Endothelial cell of umbilical vein (primary cell): Measurements from ENCODE around the gene PTTG1IP. TPM values are rescaled to one million over a fixed set of nuclear protein-coding genes. Genes with fewer than 3 reads are reported as not detected.

Experiments used
- BruUV-seq: library from RNA; stranded (reverse); fragments of 400-500 nt; replicated peaks from 2 replicates; lab custom pipeline; 2021; lab: Mats Ljungman, UMichigan
- CTCF ChIA-PET: fragments of 300-600, 350-600 bp; sonication (Branson Sonifier 250); formaldehyde crosslinking; loops from one replicate; lab custom pipeline; 2021; ENCODE audit warnings: antibody characterized with exemption, inconsistent platforms; lab: Charles Lee
- POLR2A ChIA-PET: fragments of 300-600, 350-600 bp; sonication (Branson Sonifier 250); formaldehyde crosslinking; loops from one replicate; lab custom pipeline; 2021; ENCODE audit warnings: antibody characterized with exemption, inconsistent platforms; lab: Charles Lee
- DNase-seq: peaks from one replicate; pipeline ENCODE4 v3.0.0-alpha.2; 2011; ENCODE audit warnings: low read depth, low spot score
- FAIRE-seq: peaks from 2 replicates; lab custom pipeline; 2011; peaks lifted over from hg19 to GRCh38; lab: Jason Lieb, UNC
- H2AFZ ChIP-seq: 2 replicates; pipeline ENCODE4 v1.6.0; 2012; ENCODE audit warnings: low read depth, low read length, control low read depth, inconsistent platforms
- H3K27ac ChIP-seq: 2 replicates; pipeline ENCODE4 v1.5.1; 2011; ENCODE audit warnings: low read depth, mild to moderate bottlenecking, control low read depth, low read length, moderate library complexity; ENCODE audit not compliant: insufficient read depth
- H3K27me3 ChIP-seq, 2 experiments: 2 replicates each; pipeline versions ENCODE4 v1.6.0 to v1.6.1; 2011; ENCODE audit warnings: low read length in 2 of 2, mixed read lengths in 1 of 2; ENCODE audit not compliant: control insufficient read depth in 2 of 2, insufficient read depth in 2 of 2
- H3K36me3 ChIP-seq, 2 experiments: 2 replicates in 1 of 2; 3 replicates in 1 of 2; pipeline ENCODE4 v1.5.1; 2011; ENCODE audit warnings: low read length in 2 of 2, mild to moderate bottlenecking in 1 of 2, moderate library complexity in 1 of 2; ENCODE audit not compliant: control insufficient read depth in 2 of 2, insufficient read depth in 2 of 2; ENCODE audit errors: extremely low read depth in 1 of 2
- H3K4me1 ChIP-seq: 3 replicates; pipeline ENCODE4 v1.5.1; 2011; ENCODE audit warnings: mild to moderate bottlenecking, low read length; ENCODE audit not compliant: control insufficient read depth, insufficient read depth; ENCODE audit errors: extremely low read depth
- H3K4me2 ChIP-seq: 2 replicates; pipeline ENCODE4 v1.6.1; 2011; ENCODE audit warnings: low read length, control low read depth, mixed read lengths; ENCODE audit not compliant: insufficient read depth
- H3K4me3 ChIP-seq, 3 experiments: fragments of 200-600 bp in 1 of 3; sonication (generic), shearing (Covaris generic) in 1 of 3; replicated peaks in 1 of 3; 2 replicates each; pipeline ENCODE4 v1.5.1; 2011 to 2016; ENCODE audit warnings: control low read depth in 3 of 3, low read length in 3 of 3, mild to moderate bottlenecking in 2 of 3, inconsistent platforms in 1 of 3, low read depth in 1 of 3, moderate library complexity in 1 of 3; ENCODE audit not compliant: insufficient read depth in 1 of 3
- H3K79me2 ChIP-seq: 2 replicates; pipeline ENCODE4 v1.6.0; 2012; ENCODE audit warnings: low read length, inconsistent platforms; ENCODE audit not compliant: control insufficient read depth, insufficient read depth
- H3K9ac ChIP-seq: replicated peaks from 2 replicates; pipeline ENCODE3; 2011; ENCODE audit warnings: low read length, control low read depth; ENCODE audit not compliant: insufficient read depth; ENCODE audit errors: extremely low read depth
- H3K9me1 ChIP-seq: replicated peaks from 3 replicates; pipeline ENCODE4 v1.6.0; 2011; ENCODE audit warnings: mild to moderate bottlenecking, low read length; ENCODE audit not compliant: control insufficient read depth, insufficient read depth; ENCODE audit errors: extremely low read depth
- H3K9me3 ChIP-seq: replicated peaks from 2 replicates; pipeline ENCODE4 v1.5.1; 2012; ENCODE audit warnings: low read length, inconsistent platforms; ENCODE audit not compliant: control insufficient read depth, insufficient read depth
- H4K20me1 ChIP-seq: replicated peaks from 2 replicates; pipeline ENCODE3; 2011; ENCODE audit warnings: mild to moderate bottlenecking, low read length; ENCODE audit not compliant: control insufficient read depth, insufficient read depth; ENCODE audit errors: extremely low read depth
- EZH2 ChIP-seq: IDR thresholded peaks from 2 replicates; pipeline ENCODE4 v1.6.1; 2012; ENCODE audit warnings: borderline replicate concordance, low read depth, mild to moderate bottlenecking, moderate library complexity, low read length, inconsistent platforms; ENCODE audit not compliant: severe bottlenecking
- FOS ChIP-seq: IDR thresholded peaks from 2 replicates; pipeline ENCODE4 v1.6.1; 2011; ENCODE audit warnings: mild to moderate bottlenecking, low read length, moderate library complexity, borderline replicate concordance; ENCODE audit not compliant: insufficient read depth
- GATA2 ChIP-seq: IDR thresholded peaks from 2 replicates; pipeline ENCODE4 v1.7.0; 2011; ENCODE audit warnings: low read depth, mild to moderate bottlenecking, moderate library complexity, mixed read lengths, low read length; ENCODE audit not compliant: insufficient read length, insufficient read depth
- JUN ChIP-seq: IDR thresholded peaks from 2 replicates; pipeline ENCODE4 v1.6.1; 2011; ENCODE audit warnings: borderline replicate concordance, low read depth; ENCODE audit not compliant: insufficient read length, insufficient read depth
- MYC ChIP-seq: IDR thresholded peaks from one replicate; pipeline ENCODE4 v1.6.1; 2011; ENCODE audit warnings: mild to moderate bottlenecking, low read depth, low read length
- POLR2A ChIP-seq: IDR thresholded peaks from 2 replicates; pipeline ENCODE4 v1.6.1; 2012; ENCODE audit warnings: low read depth, mild to moderate bottlenecking, control low read depth, low read length
- POLR2AphosphoS5 ChIP-seq: IDR thresholded peaks from 2 replicates; pipeline ENCODE4 v1.6.1; 2012; ENCODE audit warnings: low read depth, mild to moderate bottlenecking, control low read depth, low read length, moderate library complexity; ENCODE audit not compliant: insufficient read depth
- dilution Hi-C: fragments of 300-500 bp; cut with MboI; formaldehyde crosslinking; loops from one replicate; pipeline ENCODE4 v1.15.0; 2019; ENCODE audit warnings: low sequenced_read_pairs; ENCODE audit not compliant: extremely low pct_ligation_motif_present
- intact Hi-C: fragments of 100-400 bp; cut with micrococcal nuclease; formaldehyde crosslinking; loops from one replicate; pipeline ENCODE4 v1.10.0; 2022
- polyA plus RNA-seq, 4 experiments: library from polyadenylated mRNA; depleted of rRNA in 3 of 4; stranded (reverse) in 3 of 4; unstranded in 1 of 4; fragments of >200 nt; gene quantifications; 2 replicates each; pipeline versions ENCODE4 v1.2.1 to v1.2.3, GENCODE V29; 2011 to 2012; ENCODE audit warnings: missing spikeins in 1 of 4
- total RNA-seq: library from RNA; stranded (reverse); gene quantifications from 2 replicates; pipeline ENCODE4 v1.2.3, GENCODE V29; 2021
- TF ChIP-seq, protein P1 (sequence below): IDR thresholded peaks from 2 replicates; pipeline ENCODE4 v1.6.1; 2011; ENCODE audit not compliant: insufficient read depth, insufficient read length
- TF ChIP-seq, protein P2 (sequence below), 2 donors: IDR thresholded peaks; 1 replicate in 1 of 2; 2 replicates in 1 of 2; pipeline ENCODE4 v1.5.1; 2011; ENCODE audit warnings: low read length in 2 of 2, mild to moderate bottlenecking in 2 of 2, moderate library complexity in 2 of 2, control low read depth in 1 of 2, inconsistent platforms in 1 of 2, low read depth in 1 of 2; ENCODE audit not compliant: insufficient read depth in 1 of 2; ENCODE audit errors: extremely low read depth in 1 of 2

The PTTG1IP gene
- total and polyA plus RNA-seq, 2 donors (not counting 3 experiments of a cell fraction or from before 2014, with no cell fraction given) = 342 to 415 TPM

DNA sequence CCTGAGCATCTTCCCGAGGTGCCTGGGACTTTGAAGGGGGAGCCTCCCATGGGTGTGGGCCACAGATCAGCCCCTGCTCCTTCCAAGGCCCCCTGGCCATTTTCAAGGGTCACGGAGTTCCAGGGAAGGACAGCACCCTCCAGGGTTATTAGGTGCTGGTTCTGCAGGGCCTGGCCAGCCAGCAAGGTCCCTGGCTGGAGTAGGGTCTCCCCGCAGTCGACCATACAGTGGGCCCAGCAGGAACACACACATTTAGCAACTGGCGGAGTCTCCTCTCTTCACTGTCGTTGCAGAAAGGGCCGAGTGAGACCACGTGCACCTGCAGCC lies 37.9 kb downstream of the PTTG1IP start:
- H3K4me2 ChIP-seq = no peak overlapping the region
- H3K4me1 ChIP-seq = no peaks in the 10 kb centered on the region
- DNase-seq = no peak
- H3K36me3 ChIP-seq = no peaks in the 10 kb centered on the region
- no TSS peak for BruUV-seq
- no peak overlapping the region for H3K4me3 ChIP-seq
- intact Hi-C loops (no loop called here), dilution Hi-C loops (no loop called here)
- FAIRE-seq = no peak
- H3K27ac ChIP-seq = no peak overlapping the region
- H3K27me3 ChIP-seq = peaks cover 0 to 3% of the 10 kb centered on the region in 2 experiments
- H3K9me1 ChIP-seq = no peaks in the 10 kb centered on the region
- no peak overlapping the region for H3K9ac ChIP-seq
- H4K20me1 ChIP-seq = no peaks in the 10 kb centered on the region
- H3K9me3 ChIP-seq = no peaks in the 10 kb centered on the region
- ChIA-PET POLR2A (no interaction called here), CTCF (no interaction called here)
- no peak overlapping the region for H2AFZ ChIP-seq
- TF ChIP-seq, protein P1, sequence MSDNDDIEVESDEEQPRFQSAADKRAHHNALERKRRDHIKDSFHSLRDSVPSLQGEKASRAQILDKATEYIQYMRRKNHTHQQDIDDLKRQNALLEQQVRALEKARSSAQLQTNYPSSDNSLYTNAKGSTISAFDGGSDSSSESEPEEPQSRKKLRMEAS = no peak
- TF ChIP-seq POLR2AphosphoS5 (no peak), GATA2 (no peak), JUN (no peak), FOS (no peak), MYC (no peak), EZH2 (no peak), POLR2A (no peak)
- TF ChIP-seq, protein P2, sequence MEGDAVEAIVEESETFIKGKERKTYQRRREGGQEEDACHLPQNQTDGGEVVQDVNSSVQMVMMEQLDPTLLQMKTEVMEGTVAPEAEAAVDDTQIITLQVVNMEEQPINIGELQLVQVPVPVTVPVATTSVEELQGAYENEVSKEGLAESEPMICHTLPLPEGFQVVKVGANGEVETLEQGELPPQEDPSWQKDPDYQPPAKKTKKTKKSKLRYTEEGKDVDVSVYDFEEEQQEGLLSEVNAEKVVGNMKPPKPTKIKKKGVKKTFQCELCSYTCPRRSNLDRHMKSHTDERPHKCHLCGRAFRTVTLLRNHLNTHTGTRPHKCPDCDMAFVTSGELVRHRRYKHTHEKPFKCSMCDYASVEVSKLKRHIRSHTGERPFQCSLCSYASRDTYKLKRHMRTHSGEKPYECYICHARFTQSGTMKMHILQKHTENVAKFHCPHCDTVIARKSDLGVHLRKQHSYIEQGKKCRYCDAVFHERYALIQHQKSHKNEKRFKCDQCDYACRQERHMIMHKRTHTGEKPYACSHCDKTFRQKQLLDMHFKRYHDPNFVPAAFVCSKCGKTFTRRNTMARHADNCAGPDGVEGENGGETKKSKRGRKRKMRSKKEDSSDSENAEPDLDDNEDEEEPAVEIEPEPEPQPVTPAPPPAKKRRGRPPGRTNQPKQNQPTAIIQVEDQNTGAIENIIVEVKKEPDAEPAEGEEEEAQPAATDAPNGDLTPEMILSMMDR (IDR thresholded peaks at IDR 0.05; ENCODE audit: extremely low read depth in 1 of 2, insufficient read depth in 1 of 2, low read depth in 1 of 2, low read length in 2 of 2) = no peak
- no peaks in the 10 kb centered on the region for H3K79me2 ChIP-seq
